Left kidney (tissue), 2 donors: ENCODE results near the gene TST. TPM values are rescaled to one million over a fixed set of nuclear protein-coding genes. Genes with fewer than 3 reads are reported as not detected.

Experiments used
- DNase-seq: peaks from one replicate; pipeline ENCODE4 v3.0.0-alpha.2; 2013
- polyA plus RNA-seq: library from polyadenylated mRNA; unstranded; fragments of 120-200 nt; gene quantifications from one replicate; pipeline ENCODE4 v1.2.1, GENCODE V29; 2013; ENCODE audit not compliant: insufficient read length

The TST gene
- polyA plus RNA-seq, 1 donor: 39.1 TPM

DNA sequence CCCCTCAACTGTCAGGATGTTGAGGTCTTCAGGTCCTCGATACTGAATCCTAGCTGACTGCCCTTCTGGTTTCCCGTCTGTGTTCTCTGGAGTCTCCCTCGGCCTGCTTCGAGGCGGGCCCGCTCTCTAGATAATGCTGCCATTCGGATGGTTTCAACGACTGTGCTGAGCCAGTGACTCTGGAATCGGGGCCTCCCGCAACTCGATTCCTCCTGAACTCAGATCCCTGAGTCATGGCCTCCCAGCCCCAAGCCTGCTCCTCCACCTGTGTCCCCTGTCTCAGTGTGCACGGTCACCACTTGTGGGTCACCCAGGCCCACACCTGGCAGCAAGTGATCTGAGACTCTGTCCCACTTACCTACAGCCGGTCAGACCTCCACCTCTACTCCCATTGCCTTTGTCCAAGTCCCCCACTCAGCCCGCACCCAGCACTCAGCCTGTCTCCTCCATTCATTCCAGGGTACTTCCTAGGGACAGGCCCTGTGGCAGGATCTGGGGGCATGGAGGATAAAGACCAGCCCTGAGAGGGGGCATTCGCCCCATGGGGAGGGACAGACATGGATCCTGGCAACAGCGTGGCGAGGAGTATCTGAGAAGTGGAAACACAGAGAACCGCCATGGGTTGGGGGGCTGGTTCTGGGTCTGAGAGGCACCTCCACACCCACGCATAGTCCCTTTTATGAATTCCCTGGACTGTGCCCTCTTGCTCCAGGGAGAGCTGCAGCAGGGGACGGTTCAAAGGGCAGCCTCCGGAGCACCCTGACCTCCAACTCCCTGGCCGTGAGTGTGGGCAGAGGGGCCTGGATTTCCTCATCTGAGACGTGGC lies 14.6 kb upstream of the TST start:
- DNase-seq: no peak

DNA sequence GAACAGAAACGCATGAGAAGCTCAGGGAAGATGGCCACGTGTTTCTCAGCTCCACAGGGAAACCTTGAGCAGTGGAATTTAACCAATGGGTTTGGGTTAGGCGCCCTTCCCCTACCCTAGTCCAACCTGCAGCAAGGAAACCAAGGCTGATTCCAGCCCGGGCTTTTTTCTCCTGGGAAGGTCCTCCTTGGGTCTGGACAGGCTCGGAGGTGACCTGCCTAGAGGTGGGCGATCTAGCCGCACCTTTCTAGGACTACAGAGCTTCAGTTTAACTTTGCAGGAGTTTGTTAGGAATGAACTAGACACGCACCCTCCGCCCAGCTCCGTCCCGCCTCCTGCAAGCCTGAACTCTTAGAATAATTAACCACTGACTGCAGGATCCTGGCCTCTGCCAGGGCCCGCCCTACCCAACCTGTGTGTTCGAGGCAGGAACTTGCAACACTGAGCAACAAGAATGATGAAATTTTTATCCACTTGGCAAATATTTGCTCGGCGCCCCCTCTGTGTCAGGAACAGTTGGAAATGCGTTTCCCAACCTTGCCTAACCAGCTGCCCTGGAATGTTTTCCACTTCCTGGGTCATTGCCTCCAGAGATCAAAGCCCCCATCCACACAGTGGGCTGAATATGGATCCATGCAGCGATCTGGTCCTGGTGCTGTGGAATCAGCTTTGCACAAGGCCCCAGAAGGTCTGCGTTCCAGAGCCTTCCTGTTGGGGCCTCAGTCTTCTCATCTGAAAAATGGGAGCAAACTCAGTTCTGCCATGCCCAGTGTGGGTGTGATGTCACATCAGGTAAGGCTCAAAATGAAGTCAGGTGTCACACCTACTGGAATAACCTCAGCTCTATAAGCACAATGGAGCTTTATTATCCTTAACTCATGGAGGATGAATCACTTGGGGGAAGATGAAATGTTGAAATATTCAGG lies 13.6 kb upstream of the TST start:
- peak; percentile 56 for DNase-seq

DNA sequence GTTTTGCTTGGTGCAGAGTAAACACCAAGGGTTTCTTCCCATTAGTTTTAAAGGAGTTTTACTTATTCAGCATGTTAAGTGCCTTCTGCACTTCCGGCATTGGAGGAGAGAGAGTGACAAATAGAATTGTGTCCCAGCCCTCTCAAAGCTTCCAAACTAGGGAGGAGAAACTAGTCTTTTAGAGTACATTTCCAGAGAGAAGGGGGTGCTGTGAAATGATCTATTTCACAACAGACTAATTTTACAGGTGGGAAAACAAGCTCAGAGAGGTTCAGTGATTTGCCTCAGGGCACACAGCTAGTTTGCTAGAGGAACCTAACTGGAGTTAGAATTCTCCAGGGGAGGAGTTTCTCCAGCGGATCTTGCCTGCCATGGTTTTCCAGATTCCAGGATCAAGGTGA lies 12.9 kb upstream of the TST start:
- no peak for DNase-seq

DNA sequence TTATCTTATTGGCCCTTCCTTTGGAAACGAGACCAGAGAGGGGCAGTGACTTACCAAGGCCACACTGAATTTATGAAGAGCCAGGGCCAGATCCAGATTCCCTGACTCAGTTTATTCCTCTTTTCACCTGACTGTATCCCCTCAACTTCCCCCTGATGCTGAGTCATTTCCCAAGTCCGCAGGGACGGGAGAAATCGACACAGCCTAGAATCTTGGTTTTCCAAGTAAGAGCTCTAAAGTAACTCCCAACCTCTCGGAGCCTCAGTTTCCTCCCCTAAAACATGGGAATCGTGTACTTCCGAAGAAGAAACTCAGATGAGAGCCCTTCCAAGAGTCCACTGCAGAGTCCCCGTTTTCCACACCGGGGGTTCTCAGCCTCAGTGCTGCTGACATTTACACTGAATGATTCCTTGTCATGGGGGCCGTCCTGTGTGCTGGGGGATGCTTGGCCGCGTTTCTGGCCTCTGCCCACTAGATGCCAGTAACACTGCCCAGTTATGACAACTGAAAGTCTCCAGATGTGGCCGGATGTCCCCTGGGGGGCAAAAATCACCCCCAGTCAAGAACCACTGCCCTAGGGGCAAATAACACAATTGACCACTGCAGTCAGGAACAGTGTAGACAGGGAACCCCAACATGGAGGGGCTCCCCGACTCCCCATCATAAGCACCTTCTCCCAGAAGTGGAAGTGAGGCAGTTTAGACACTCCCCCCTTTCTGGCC lies 11.5 kb upstream of the TST start:
- no peak for DNase-seq

DNA sequence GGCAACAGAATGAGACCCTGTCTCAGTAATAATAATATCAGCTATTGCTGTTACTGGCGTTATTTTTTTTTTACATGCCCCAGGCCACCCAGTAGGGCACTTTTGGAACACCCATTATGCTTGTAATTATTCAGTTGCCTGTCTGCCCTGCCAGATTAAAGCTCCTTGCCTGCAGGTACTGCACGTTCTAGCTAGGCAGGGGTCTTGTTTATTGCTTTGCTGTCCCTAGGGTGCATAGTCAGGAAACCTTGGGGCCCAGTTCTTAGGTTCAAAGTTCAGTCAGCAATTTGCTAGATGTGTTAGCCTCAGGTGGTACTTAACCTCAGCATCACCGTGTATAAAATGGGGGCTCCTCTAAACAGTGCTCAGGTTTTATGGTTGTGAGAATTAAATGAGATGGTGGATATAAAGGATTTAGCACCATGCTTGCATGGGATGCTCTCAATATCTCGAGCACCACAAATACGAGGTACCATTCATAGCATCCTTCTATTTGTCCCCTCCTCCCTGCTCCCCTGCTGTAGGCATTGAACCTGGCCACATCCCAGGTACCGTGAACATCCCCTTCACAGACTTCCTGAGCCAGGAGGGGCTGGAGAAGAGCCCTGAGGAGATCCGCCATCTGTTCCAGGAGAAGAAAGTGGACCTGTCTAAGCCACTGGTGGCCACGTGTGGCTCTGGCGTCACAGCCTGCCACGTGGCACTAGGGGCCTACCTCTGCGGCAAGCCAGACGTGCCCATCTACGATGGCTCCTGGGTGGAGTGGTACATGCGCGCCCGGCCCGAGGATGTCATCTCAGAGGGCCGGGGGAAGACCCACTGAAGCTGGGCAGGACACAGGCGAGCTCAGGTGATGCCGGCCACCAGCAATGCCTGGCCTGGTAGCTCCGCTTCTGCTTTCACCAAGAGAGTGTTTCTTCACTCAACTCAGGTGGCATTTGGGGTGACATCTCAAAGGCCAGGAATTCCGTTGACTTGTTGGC lies 9.7 kb upstream of the TST start:
- DNase-seq: no peak

DNA sequence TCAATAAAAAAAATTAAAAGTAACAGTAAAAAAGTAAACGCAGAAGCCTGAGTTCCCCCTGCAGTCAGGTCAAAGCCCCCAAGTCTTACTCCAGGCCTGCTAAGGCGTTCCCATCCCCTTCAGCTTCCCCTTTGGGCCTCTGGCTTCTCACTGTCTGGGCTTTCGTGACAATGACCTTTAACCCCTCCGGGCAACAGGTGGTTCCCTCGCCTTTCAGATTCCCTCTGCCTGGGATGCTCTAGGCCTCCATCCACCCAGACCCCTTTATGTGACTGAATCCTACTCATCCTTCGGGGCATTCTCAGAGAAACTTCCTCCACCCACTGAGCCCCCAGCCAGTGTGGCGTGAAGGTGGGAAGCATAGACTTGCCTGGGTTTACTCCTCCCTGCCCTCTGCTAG lies 8.3 kb upstream of the TST start:
- DNase-seq: no peak

DNA sequence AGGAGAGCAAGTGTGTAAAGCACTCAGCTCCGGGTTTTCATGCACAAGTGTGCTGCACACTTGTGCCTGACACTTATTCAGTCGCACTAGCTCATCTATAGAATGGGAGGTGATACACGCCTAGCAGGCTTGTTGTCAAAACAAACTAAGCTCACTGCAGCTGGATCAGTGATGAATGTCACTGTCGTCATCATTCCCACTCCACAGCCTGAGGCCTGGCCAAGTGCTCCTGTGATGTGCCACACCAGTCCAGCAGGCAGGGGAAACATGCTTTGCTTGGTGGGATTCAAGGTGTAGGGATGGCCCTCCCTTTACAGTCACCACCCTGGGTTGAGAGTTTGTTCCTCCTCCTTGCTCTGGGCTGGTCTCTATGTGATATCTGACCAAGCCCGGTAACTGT lies 7.1 kb upstream of the TST start:
- no peak for DNase-seq

DNA sequence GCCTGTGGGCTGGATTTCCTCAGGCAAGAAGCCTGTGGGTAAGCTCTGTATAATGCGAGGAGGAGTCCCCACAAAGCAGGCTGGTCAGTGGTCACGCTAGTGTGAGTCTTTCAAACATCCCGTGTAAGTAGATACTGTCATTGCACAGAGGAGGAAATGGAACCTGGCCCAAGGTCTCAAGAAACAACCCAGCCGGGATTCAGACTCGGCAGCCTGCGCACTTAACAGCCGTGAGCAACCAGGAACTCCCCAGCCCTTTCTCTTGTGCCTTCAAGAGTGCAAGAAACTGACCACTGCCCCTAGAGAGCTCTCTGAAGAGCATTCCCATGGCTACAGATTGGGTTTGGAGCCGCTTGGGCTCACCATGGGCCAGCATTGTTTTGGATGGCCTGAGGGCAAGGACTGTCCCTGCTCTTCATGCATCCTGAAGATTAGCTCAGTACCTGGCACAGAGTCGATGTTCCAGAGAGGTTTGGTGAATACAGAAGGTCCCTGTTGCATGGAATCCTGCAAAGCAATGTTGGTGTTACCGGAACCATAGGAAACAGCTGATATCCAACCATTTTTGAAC lies 6.3 kb upstream of the TST start:
- DNase-seq: peak; percentile 31

DNA sequence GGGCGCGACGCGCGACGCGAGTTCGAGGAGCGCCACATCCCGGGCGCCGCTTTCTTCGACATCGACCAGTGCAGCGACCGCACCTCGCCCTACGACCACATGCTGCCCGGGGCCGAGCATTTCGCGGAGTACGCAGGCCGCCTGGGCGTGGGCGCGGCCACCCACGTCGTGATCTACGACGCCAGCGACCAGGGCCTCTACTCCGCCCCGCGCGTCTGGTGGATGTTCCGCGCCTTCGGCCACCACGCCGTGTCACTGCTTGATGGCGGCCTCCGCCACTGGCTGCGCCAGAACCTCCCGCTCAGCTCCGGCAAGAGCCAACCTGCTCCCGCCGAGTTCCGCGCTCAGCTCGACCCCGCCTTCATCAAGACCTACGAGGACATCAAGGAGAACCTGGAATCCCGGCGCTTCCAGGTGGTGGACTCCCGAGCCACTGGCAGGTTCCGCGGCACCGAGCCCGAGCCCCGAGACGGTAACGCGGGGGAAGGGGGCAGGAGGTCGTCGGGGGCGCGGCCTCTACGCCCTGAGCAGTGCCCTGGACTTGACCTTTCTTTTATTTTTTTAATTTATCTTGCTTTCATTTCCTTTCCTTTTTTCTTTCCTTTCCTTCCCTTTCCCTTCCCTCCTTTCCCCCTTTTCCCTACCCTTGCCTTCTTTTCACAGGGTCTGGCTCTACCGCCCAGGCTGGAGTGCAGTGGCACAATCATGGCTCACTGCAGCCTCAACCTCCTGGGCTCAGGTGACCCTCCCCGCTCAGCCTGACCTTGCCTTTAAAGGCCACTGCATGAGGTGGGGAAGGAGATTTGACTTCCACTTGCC lies 5.3 kb upstream of the TST start:
- DNase-seq: no peak

DNA sequence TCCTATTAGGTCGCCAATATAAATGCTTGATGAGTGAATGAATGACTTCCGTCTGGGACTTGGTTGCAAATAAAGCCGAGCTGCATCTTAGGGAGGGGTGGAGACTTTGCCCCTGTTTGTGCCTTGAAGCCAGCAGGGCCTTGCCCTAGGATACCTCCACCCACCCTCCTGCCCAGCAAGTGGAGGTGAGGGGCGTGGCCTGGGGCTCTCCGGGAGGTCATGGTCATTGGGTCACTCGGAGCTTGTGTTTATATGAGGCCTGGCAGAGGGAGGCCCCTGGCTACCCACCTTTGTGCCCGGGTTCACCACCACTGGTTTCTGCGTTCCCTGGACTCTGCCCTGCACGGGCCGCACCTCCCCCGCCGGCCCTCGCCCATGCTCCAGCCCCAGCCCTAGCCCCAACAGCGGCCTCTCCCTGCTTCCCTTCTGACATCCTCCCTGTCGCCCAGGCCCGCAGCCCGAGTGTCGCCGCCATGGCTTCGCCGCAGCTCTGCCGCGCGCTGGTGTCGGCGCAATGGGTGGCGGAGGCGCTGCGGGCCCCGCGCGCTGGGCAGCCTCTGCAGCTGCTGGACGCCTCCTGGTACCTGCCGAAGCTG lies 4.6 kb upstream of the TST start:
- DNase-seq: no peak

DNA sequence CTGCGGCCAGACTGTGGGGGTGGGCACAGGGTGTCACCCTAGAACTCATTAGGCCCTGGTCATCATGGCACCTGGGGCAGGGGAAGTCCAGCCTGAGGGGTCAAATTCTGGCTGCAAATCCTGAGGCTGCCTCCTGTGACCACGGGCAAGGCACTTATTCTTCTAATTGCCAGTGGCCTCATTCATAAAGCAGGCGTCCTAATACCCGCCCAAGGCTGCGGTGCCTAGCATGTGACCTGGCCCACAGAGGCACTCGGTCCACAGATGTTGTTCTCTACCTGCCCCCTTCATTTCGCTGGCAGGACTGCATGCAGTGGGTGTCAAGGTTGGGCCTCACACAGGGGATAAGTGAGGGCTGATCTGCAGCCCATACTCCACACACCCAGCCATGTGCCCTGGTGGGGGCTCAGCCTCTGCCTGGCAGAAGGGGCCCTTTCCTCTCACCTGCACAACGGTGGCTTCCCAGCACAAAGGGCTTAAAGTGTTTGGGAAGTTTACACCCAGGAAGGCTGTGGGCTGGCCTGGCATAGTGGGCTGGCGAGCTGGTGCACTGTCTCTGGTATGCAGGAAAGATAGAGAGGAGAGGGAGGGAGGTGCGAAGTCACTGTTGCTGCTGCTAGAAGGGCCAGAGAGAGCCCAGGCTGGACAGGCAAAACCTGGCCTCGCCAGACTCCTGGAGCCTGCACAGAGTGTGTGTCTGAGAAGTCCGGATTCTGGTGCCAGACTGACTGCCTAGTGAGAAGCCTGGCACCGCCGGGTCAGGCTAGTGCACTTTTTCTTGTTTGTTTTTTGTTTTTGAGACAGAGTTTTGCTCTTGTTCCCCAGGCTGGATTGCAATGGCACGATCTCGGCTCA lies 3.5 kb upstream of the TST start:
- no peak for DNase-seq

DNA sequence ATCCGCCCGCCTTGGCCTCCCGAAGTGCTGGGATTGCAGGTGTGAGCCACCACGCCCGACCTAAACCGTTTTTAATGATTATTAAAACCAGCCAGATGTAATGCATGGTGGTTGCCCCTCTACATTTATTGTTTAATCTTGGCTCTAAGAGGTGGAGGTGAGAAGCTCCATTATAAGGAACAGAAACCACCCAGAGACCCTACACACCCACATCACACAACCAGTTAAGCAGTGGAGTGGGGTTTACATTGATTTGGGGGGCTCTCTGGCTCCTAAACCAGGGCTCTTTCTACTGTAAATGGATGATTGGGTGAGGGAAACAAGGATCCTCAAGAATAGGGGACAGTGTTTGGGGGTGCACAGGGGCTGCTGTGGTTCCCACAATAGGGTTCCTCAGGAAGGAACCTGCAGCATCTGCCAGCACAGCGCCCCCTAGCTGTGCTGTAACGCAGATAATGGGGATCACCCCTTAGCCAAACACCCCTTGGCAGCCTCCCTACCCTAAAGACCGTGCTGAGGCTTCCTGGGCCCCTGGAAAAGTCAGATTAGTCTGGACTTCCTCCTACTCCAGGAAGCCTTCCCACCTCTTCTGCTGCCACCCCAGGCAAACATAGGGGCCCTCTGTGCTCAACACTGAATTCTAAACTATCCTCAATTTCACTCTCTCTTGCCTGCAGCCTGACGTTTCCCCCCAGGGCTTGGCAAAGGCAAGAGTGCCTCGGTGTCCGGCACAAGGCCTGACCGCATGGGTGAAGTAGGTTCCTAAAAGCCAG lies 2.6 kb upstream of the TST start:
- DNase-seq: no peak

DNA sequence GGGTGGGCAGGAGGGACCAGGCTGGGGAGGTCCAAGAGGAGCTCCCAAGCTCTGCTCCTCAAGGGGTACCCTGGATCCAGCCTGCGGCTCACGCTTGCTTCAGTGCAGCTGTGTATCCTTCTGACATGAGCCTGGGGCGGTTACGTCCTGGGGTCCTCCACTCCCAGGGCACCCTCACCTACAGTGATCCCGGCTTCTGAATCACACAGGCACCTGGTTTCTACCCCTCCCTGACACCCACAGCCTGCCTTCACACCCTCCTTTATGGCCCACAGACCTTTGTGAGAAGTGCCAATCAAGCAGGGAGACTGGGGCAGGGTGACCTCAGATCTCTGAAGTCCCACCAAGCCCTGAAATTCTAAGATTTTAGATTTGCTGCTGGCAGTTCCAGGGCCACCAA lies 1.8 kb upstream of the TST start:
- no peak for DNase-seq

DNA sequence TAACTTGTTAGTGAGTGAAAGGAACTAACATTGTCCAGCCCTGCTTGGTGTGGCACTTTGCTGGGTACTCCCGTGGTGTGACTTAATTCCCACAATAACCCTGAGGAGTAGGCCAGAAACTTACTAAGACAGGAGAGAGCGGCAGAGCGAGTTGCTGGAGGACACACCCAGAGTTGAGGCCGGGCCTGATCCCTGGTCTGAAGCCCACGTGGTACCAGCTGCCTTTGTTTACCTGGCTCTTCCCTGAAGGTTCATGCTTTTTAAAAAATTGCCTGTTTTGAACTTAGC lies 889 bp upstream of the TST start:
- DNase-seq: no peak

DNA sequence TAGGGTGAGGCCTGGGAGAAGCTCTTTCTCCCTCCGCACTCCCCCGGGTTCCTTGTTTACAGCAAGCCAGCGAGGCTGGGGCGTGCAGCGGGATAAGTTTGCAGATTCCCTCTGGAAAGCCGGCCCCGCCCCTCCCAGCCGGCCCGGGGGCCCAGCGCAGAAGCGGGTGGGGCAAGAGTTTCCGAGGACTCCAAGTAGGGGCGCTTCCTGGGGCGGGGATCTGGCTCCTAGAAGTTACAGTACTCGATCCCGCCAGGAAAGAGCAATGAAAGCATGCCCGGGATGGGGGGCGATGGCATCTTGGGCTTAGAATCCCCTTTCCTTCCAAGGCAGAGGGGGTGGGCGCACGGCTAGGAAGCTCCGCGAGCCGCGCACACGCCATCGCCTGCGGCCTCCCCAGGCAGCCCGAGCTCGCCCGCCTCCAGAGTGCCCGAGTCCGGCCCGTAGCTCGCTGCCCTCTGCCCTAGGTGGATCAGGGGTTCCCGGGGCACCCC lies 385 bp downstream of the TST start:
- peak; percentile 54 for DNase-seq

DNA sequence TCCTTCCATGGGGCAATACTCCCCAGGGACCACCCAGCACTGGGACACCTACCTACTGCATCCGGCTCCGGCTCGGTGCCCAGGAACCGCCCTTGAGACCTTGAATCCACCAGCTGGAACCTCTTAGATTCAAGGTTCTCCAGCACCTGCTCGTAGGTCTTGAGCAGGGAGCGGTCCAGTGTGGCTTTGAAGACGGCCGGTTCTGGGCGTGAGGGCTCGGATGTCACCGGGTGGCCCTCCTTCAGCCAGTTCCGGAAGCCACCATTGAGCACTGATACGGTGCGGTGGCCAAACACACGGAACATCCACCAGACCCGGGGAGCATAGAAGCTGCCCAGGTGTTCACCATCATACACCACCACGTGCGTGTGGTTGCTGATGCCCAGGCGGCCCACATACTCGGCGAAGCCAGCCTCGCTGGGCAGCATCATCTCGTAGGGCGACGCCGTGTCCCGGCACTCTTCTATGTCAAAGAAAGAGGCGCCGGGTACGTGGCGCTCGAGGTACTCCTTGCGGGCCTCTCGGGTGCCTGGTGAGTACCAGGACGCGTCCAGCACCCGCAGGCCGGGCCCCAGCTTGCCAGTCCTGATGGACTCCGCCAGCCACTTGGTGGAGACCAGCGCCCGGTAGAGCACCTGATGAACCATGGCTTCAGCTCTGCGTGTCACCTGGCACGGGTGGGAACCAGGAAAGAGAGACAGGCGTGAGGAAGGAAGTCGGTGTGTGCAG lies 997 bp downstream of the TST start:
- DNase-seq: no peak

DNA sequence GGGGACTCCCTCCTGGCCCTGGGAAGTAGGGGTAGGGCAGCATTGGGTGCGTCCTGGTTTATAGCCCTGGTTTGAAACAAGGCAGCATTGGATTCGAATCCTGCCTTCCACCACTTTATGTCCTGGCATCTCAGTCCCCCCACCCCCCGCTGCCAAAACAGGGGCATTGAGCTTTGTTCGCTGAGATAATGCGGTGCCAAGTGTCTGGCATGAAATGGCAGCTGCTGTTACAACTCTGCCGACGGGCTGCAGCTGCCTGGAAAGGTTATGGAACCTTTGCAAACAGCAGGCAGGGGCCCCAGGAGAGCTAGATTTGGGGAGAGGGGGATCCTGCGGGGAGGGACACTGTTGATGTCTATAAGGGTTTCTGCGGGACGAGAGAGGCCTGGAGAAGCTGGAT lies 1.9 kb downstream of the TST start:
- DNase-seq: no peak
